ENCODE measurements around the gene LRMDA.

DNA sequence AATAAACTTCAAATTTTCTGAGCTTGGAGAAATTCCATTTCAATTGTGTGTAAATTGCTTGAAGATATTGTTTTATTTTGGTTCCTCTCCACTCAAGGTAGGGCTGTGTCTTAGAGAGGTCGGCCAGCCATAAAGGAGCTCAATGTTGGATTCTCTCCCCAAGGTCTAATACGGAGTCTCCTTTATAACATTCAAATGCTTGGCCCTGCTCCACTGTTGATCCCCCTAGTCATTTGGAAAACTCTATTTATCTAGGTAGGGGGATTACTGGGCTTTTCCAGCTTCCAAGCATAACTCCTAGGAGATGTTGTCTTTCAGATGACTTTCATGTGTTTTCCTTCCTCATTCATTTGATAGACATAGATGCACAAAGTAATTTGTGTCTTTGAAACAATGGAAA, 170.9 kb downstream of the LRMDA start:
- no peak for TF ChIP-seq POLR2A (IDR thresholded peaks at IDR 0.05; ENCODE audit: low read depth, low read length)
- TF ChIP-seq, protein P1, sequence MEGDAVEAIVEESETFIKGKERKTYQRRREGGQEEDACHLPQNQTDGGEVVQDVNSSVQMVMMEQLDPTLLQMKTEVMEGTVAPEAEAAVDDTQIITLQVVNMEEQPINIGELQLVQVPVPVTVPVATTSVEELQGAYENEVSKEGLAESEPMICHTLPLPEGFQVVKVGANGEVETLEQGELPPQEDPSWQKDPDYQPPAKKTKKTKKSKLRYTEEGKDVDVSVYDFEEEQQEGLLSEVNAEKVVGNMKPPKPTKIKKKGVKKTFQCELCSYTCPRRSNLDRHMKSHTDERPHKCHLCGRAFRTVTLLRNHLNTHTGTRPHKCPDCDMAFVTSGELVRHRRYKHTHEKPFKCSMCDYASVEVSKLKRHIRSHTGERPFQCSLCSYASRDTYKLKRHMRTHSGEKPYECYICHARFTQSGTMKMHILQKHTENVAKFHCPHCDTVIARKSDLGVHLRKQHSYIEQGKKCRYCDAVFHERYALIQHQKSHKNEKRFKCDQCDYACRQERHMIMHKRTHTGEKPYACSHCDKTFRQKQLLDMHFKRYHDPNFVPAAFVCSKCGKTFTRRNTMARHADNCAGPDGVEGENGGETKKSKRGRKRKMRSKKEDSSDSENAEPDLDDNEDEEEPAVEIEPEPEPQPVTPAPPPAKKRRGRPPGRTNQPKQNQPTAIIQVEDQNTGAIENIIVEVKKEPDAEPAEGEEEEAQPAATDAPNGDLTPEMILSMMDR (IDR thresholded peaks at IDR 0.05; ENCODE audit: extremely low read depth in 1 of 2, insufficient read depth in 1 of 2, low read depth in 1 of 2, low read length in 2 of 2): no peak
- no peak for TF ChIP-seq EZH2 (IDR thresholded peaks at IDR 0.05; ENCODE audit: borderline replicate concordance, low read depth, low read length, severe bottlenecking)
- TF ChIP-seq FOS (IDR thresholded peaks at IDR 0.05; ENCODE audit: borderline replicate concordance, insufficient read depth, low read length): no peak
